K562 (cell line): Measurements from ENCODE around the gene SLC25A45.

Experiments used
- LARP7 ChIP-seq: fragments of 450-650 bp; IDR thresholded peaks from 2 replicates; pipeline ENCODE4 v1.6.1; 2016
- MAX ChIP-seq: sonication (generic); formaldehyde crosslinking; IDR thresholded peaks from 2 replicates; pipeline ENCODE4 v1.9.0; 2022; ENCODE audit warnings: mild to moderate bottlenecking, missing genetic modification reagents
- MTA2 ChIP-seq: fragments of 450-650 bp; IDR thresholded peaks from 2 replicates; pipeline ENCODE4 v1.6.1; 2016; ENCODE audit warnings: low read depth
- RFX5 ChIP-seq: IDR thresholded peaks from 2 replicates; pipeline ENCODE4 v1.6.1; 2011; ENCODE audit warnings: low read depth, mild to moderate bottlenecking, improper control_type of control experiment, low read length
- SRSF3 ChIP-seq: fragments of 200-400 bp; formaldehyde crosslinking; IDR thresholded peaks from 2 replicates; pipeline ENCODE4 v1.6.1; 2016; ENCODE audit warnings: mild to moderate bottlenecking, low read length, moderate library complexity; ENCODE audit not compliant: insufficient read depth
- TEAD4 ChIP-seq, 2 experiments: sonication (generic) in 1 of 2; formaldehyde crosslinking in 1 of 2; IDR thresholded peaks; 2 replicates each; pipeline versions ENCODE4 v1.6.1 to v1.8.0; 2012 to 2022; ENCODE audit warnings: borderline replicate concordance in 1 of 2, inconsistent platforms in 1 of 2, low read length in 1 of 2, mild to moderate bottlenecking in 1 of 2, missing genetic modification reagents in 1 of 2
- ZBTB34 ChIP-seq: fragments of 250-450 bp; sonication (Bioruptor Pico); IDR thresholded peaks from 2 replicates; pipeline ENCODE4 v1.8.0; 2021; ENCODE audit warnings: mild to moderate bottlenecking, moderate library complexity
- ZZZ3 ChIP-seq: fragments of 450-650 bp; IDR thresholded peaks from 2 replicates; pipeline ENCODE4 v1.6.1; 2016; ENCODE audit warnings: antibody characterized with exemption, mild to moderate bottlenecking, moderate library complexity

- TF ChIP-seq TEAD4 (IDR thresholded peaks at IDR 0.05; ENCODE audit: low read length) (no peak), TEAD4 (CRISPR knock-in tag; IDR thresholded peaks at IDR 0.05; ENCODE audit: borderline replicate concordance) (no peak), ZZZ3 (no peak), LARP7 (no peak), ZBTB34 (CRISPR knock-in tag) (no peak), MAX (CRISPR knock-in tag) (no peak), MTA2 (no peak), SRSF3 (no peak), RFX5 (no peak)
These were observed 47.6 kb downstream of the SLC25A45 start for GRCh38 chr11:65334696-65335295.
